OCI-LY3 (cell line): ENCODE measurements around the gene SH2D2A.

Source experiments
- H2AFZ ChIP-seq: fragments of 200-600, 300-600 bp; shearing (Covaris generic); 2 replicates; pipeline ENCODE4 v1.6.0; 2014; ENCODE audit warnings: antibody characterized with exemption, low read depth, low read length
- H3K27ac ChIP-seq: fragments of 200-600, 300-600 bp; sonication (generic); 2 replicates; pipeline ENCODE4 v1.5.1; 2014; ENCODE audit warnings: mild to moderate bottlenecking, low read length, moderate library complexity, mixed read lengths
- H3K27me3 ChIP-seq: fragments of 200-600, 300-600 bp; sonication (generic); 2 replicates; pipeline ENCODE4 v1.6.1; 2014; ENCODE audit warnings: low read depth, low read length, mixed read lengths
- H3K36me3 ChIP-seq: fragments of 200-600, 300-600 bp; sonication (generic); replicated peaks from 2 replicates; pipeline ENCODE3; 2014; ENCODE audit warnings: low read depth, low read length, mixed read lengths
- H3K4me1 ChIP-seq: fragments of 300-600, 200-600 bp; sonication (generic); 2 replicates; pipeline ENCODE4 v1.6.1; 2014; ENCODE audit warnings: low read length, mixed read lengths
- H3K4me2 ChIP-seq: fragments of 200-600, 300-600 bp; sonication (generic); 2 replicates; pipeline ENCODE4 v1.6.1; 2014; ENCODE audit warnings: low read length, mixed read lengths
- H3K4me3 ChIP-seq: fragments of 300-600, 200-600 bp; sonication (generic); 2 replicates; pipeline ENCODE4 v1.5.1; 2014; ENCODE audit warnings: antibody characterized with exemption, mild to moderate bottlenecking, low read length, moderate library complexity
- H3K79me2 ChIP-seq: fragments of 300-600, 200-600 bp; shearing (Covaris generic); 2 replicates; pipeline ENCODE4 v1.6.1; 2014; ENCODE audit warnings: mild to moderate bottlenecking, low read length, mixed read lengths
- H3K9ac ChIP-seq: fragments of 300-600, 200-600 bp; shearing (Covaris generic); 2 replicates; pipeline ENCODE4 v1.6.0; 2014; ENCODE audit warnings: mild to moderate bottlenecking, low read length, moderate library complexity
- H3K9me3 ChIP-seq: fragments of 200-600, 300-600 bp; shearing (Covaris generic); 2 replicates; pipeline ENCODE4 v1.6.1; 2014; ENCODE audit warnings: low read length, mixed read lengths; ENCODE audit not compliant: insufficient read depth
- H4K20me1 ChIP-seq: fragments of 200-600, 300-600 bp; sonication (generic); 2 replicates; pipeline ENCODE4 v1.6.1; 2016; ENCODE audit warnings: low read length, mixed read lengths; ENCODE audit not compliant: insufficient read depth
- CTCF ChIP-seq: fragments of 200-600, 300-600 bp; sonication (generic); IDR thresholded peaks from 2 replicates; pipeline ENCODE4 v1.5.1; 2014; ENCODE audit warnings: antibody characterized with exemption, low read length, low read depth
- EZH2phosphoT487 ChIP-seq: fragments of 200-600 bp; shearing (Covaris generic); IDR thresholded peaks from 2 replicates; pipeline ENCODE4 v1.6.1; 2018; ENCODE audit warnings: antibody characterized with exemption, mixed run types, low read depth

The SH2D2A gene

GRCh38 chr1:156832434-156832833, 15.8 kb upstream of the SH2D2A start:
- Histone ChIP-seq H3K27ac (no peak overlapping the region), H3K4me3 (no peak overlapping the region), H3K4me2 (no peak overlapping the region), H3K36me3 (no peaks in the 10 kb centered on the region), H3K4me1 (peaks cover 41% of the 10 kb centered on the region), H3K9ac (no peak overlapping the region), H4K20me1 (no peaks in the 10 kb centered on the region), H3K27me3 (no peaks in the 10 kb centered on the region), H3K79me2 (no peaks in the 10 kb centered on the region), H3K9me3 (no peaks in the 10 kb centered on the region), H2AFZ (no peak overlapping the region)
- no peak for TF ChIP-seq CTCF
- no peak for TF ChIP-seq EZH2phosphoT487

GRCh38 chr1:156828400-156829124, 11.9 kb upstream of the SH2D2A start:
- H3K9ac ChIP-seq: no peak overlapping the region
- H2AFZ ChIP-seq: no peak overlapping the region
- H3K4me3 ChIP-seq: no peak overlapping the region
- H3K27ac ChIP-seq: no peak overlapping the region
- no peak for TF ChIP-seq EZH2phosphoT487
- TF ChIP-seq CTCF: no peak
- H3K4me2 ChIP-seq: no peak overlapping the region
- H4K20me1 ChIP-seq: no peaks in the 10 kb centered on the region
- no peaks in the 10 kb centered on the region for H3K27me3 ChIP-seq
- peaks cover 2% of the 10 kb centered on the region for H3K4me1 ChIP-seq
- no peaks in the 10 kb centered on the region for H3K9me3 ChIP-seq
- H3K36me3 ChIP-seq: no peaks in the 10 kb centered on the region
- H3K79me2 ChIP-seq: no peaks in the 10 kb centered on the region

GRCh38 chr1:156826630-156827029, 10.0 kb upstream of the SH2D2A start:
- Histone ChIP-seq H3K9me3 (no peaks in the 10 kb centered on the region), H2AFZ (no peak overlapping the region), H3K27ac (no peak overlapping the region), H3K79me2 (no peaks in the 10 kb centered on the region), H3K27me3 (no peaks in the 10 kb centered on the region), H3K9ac (no peak overlapping the region), H3K4me1 (no peaks in the 10 kb centered on the region), H4K20me1 (no peaks in the 10 kb centered on the region), H3K36me3 (no peaks in the 10 kb centered on the region), H3K4me3 (no peak overlapping the region), H3K4me2 (no peak overlapping the region)
- TF ChIP-seq CTCF (no peak), EZH2phosphoT487 (no peak)

- TF ChIP-seq EZH2phosphoT487: no peak
- no peak for TF ChIP-seq CTCF
- Histone ChIP-seq H3K4me1 (no peaks in the 10 kb centered on the region), H3K4me3 (no peak overlapping the region), H3K36me3 (no peaks in the 10 kb centered on the region), H3K79me2 (no peaks in the 10 kb centered on the region), H3K27me3 (no peaks in the 10 kb centered on the region), H3K4me2 (no peak overlapping the region), H3K27ac (no peak overlapping the region), H2AFZ (no peak overlapping the region), H3K9ac (no peak overlapping the region), H4K20me1 (no peaks in the 10 kb centered on the region), H3K9me3 (no peaks in the 10 kb centered on the region)
These were observed 6.7 kb upstream of the SH2D2A start for GRCh38 chr1:156823210-156823790.
